Cardiac septum (tissue), 1 donor: ENCODE data around the gene BIRC2. TPM values are rescaled to one million over a fixed set of nuclear protein-coding genes. Genes with fewer than 3 reads are reported as not detected.
"Not testable (repeated sequence)": the region's sequence is repeated elsewhere in the genome, so short reads cannot be mapped to it uniquely, and the experiment has no call there.

Experiments
- DNase-seq: peaks from one replicate; pipeline ENCODE4 v3.0.0-alpha.2; 2020; ENCODE audit warnings: low spot score
- intact Hi-C: fragments of 100-400 bp; cut with DNase I; formaldehyde crosslinking; loops from one replicate; pipeline ENCODE4 v1.14.0; 2022
- total RNA-seq: library from RNA; stranded (reverse); fragmentation: NEBNext Ultra II Directional; extraction: Animal tissue kit (Norgen Biotek cat#: 25700); gene quantifications from one replicate; pipeline ENCODE4 v1.2.1, GENCODE V29; 2021
- donor health status: DM: no; HTN: no; CAD: no.

Gene BIRC2
- total RNA-seq, 1 donor from 2014 or later: 31.5 TPM

- DNase-seq: no peak
- intact Hi-C loops: no loop called here
These were observed 14.3 kb downstream of the BIRC2 start for GRCh38 chr11:102361086-102362031.

- intact Hi-C loops: no loop called here
- DNase-seq: no peak
These were observed 18.0 kb downstream of the BIRC2 start for GRCh38 chr11:102364991-102365390.

GRCh38 chr11:102367364-102367763 lies 20.4 kb downstream of the BIRC2 start:
- DNase-seq: no peak
- intact Hi-C loops: no loop called here

GRCh38 chr11:102368472-102368871 lies 21.5 kb downstream of the BIRC2 start:
- no peak for DNase-seq
- intact Hi-C loops: no loop called here

DNA sequence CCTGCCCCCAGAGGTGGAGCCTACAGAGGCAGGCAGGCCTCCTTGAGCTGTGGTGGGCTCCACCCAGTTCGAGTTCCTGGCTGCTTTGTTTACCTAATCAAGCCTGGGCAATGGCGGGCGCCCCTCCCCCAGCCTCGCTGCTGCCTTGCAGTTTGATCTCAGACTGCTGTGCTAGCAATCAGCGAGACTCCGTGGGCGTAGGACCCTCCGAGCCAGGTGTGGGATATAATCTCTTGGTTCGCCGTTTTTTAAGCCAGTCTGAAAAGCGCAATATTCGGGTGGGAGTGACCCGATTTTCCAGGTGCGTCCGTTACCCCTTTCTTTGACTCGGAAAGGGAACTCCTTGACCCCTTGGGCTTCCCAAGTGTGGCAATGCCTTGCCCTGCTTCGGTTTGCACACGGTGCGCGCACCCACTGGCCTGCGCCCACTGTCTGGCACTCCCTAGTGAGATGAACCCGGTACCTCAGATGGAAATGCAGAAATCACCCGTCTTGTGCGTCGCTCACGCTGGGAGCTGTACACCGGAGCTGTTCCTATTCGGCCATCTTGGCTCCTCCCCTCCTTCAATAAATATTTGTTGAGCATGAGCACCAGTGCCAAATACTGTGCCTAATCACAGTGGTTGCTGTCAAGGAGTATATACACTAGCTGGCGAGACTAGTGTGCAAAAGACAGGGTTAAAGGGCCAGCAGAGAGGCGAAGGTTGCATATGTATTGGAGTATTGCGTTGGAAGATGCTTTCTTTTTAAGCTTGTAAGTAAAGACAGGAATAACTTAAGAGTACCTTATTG lies 27.8 kb downstream of the BIRC2 start:
- DNase-seq, intact Hi-C loops: not testable (repeated sequence)

GRCh38 chr11:102375720-102376399 lies 28.8 kb downstream of the BIRC2 start:
- no peak for DNase-seq

GRCh38 chr11:102377891-102378290 lies 30.9 kb downstream of the BIRC2 start:
- DNase-seq: no peak
- intact Hi-C loops: no loop called here

More at GRCh38 chr11:102375720-102376399, 28.8 kb downstream of the BIRC2 start:
- intact Hi-C loops: no loop called here

DNA sequence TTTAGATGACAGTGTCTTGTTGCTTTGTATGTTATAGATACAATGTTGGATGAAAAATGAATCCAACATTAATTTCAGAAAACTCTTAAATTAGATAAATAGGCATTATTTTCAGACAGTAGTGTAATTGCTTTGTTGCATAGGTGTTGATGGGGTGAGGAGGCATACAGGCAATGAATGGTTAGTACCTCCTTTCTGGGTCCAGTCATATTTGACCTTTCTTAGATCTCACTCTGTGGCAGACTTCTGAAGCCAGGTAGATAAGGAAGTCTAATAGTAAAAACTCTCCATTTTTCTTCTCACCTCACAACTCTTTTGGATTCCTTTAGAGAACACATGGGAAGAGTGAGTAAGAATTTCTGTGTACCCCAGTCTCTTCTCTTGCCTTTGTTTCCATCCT lies 31.8 kb downstream of the BIRC2 start:
- intact Hi-C loops: no loop called here
- no peak for DNase-seq

GRCh38 chr11:102382384-102382783 lies 35.4 kb downstream of the BIRC2 start:
- no peak for DNase-seq
- intact Hi-C loops: no loop called here

- no peak for DNase-seq
- intact Hi-C loops: no loop called here
These were observed 36.8 kb downstream of the BIRC2 start for GRCh38 chr11:102383839-102384238.

- DNase-seq: no peak
- intact Hi-C loops: no loop called here
These were observed 37.5 kb downstream of the BIRC2 start for GRCh38 chr11:102384419-102385079.

GRCh38 chr11:102385085-102386007 lies 38.3 kb downstream of the BIRC2 start:
- intact Hi-C loops: no loop called here
- no peak for DNase-seq

DNA sequence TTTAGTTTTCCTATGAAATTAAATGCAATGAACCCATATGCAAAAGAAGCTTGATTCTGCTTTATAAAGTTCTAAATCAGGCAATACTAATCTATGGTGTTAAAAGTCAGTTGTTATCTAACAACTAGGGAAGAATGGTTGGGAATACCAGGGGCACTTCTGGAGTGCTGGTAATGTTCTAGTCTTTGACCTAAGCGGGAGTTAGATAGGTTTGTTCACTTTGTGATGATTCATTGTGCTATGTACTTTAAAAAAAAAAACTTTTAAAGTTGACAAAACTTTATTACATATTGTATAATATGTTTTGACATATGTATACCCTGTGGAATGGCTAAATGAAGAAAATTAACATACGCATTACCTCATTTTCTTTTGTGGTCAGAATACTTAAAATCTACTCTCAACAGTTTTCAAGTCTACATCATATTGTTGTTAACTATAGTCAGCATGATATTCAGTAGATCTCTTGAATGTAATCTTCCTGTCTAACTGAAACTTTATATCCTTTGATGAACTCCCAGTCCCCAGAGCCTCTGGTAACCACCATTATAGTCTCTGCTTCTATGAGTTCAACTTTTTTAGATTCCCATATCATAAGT lies 39.2 kb downstream of the BIRC2 start:
- intact Hi-C loops: no loop called here
- no peak for DNase-seq

DNA sequence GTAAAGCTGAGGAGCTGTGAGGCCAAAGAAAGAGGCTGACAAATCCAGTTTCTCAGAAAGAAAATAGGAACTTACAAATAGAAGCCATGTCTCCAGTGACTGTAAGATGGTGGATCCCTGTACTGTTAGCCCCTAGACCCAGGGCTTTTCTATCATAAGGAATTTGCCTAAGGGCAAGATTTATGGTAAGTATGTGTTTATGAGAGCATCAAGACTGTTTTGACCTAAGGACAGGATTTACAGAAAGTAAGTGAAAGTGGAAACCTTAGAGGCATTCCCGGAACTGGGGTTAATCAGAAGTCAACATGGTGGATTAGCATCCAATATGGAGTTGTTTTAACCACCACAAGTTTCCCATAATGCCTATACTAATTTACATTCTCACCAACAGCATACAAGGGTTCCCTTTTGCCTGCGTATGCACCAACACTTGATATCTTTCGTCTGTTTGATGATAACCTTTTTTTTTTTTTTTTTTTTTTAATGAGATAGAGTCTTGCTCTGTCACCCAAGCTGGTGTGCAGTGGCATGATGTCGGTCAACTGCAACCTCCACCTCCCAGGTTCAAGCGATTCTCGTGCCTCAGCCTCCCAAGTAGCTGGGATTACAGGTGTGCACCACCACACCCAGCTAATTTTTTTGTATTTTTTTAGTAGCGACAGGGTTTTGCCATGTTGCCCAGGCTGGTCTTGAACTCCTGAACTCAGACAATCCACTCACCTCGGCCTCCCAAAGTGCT lies 40.2 kb downstream of the BIRC2 start:
- intact Hi-C loops: no loop called here
- DNase-seq: no peak

DNA sequence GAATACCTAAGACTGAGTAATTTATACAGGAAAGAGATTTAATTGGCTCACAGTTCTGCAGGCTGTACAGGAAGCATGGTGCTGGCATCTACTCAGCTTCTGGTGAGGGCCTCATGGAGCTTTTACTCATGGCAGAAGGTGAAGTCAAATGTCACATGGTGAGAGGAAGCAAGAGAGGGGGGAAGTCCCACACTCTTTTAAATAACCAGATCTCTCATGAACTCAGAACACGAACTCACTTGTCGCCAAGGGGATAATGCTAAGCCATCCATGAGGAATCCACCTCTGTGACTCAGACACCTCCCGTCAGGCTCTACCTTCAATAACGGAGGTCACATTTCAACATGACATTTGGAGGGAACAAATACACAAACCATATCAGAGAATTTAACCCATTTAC lies 42.2 kb downstream of the BIRC2 start:
- DNase-seq: no peak
- intact Hi-C loops: no loop called here

- intact Hi-C loops: loop anchor here (2.0 to 10.0 kb wide), 2 partner anchors 54 to 104 kb away; no protein-coding TSS in a partner anchor
These were observed 43.9 kb downstream of the BIRC2 start for GRCh38 chr11:102390667-102391465.

More at GRCh38 chr11:102390667-102391465, 43.9 kb downstream of the BIRC2 start:
- DNase-seq: peak; percentile 82
